Panc1 (cell line): ENCODE results near the gene HYDIN.

Experiments
- CTCF ChIP-seq: fragments of 450-650 bp; IDR thresholded peaks from 2 replicates; pipeline ENCODE4 v1.5.1; 2017; ENCODE audit warnings: mild to moderate bottlenecking
- POLR2AphosphoS5 ChIP-seq: IDR thresholded peaks from 2 replicates; pipeline ENCODE4 v1.6.1; 2012; ENCODE audit warnings: mild to moderate bottlenecking, low read depth, low read length, moderate library complexity
- REST ChIP-seq, 2 experiments: IDR thresholded peaks; 2 replicates each; pipeline ENCODE4 v1.6.1; 2011 to 2012; ENCODE audit warnings: low read depth in 2 of 2, control low read depth in 1 of 2, low read length in 1 of 2, mild to moderate bottlenecking in 1 of 2, moderate library complexity in 1 of 2; ENCODE audit not compliant: insufficient read depth in 1 of 2

- TF ChIP-seq CTCF (no peak), POLR2AphosphoS5 (no peak), REST (IDR thresholded peaks at IDR 0.05; ENCODE audit: insufficient read depth in 1 of 2, low read depth in 2 of 2, low read length in 1 of 2) (no peak)
Measured at GRCh38 chr16:71258372-71258771, 27.9 kb upstream of the HYDIN start.
